Effector CD8-positive, alpha-beta T cell (primary cell): ENCODE measurements around the gene LRRC59.
"Not testable (repeated sequence)": the region's sequence is repeated elsewhere in the genome, so short reads cannot be mapped to it uniquely, and the experiment has no call there.

Source experiments
- DNase-seq: peaks from one replicate; lab custom pipeline; 2025; lab: John Stamatoyannopoulos, UW
- total RNA-seq, 4 experiments: gene quantifications; one replicate each; lab custom pipeline; 2026; lab: John Stamatoyannopoulos, UW

The LRRC59 gene
- 56.6 to 127 (median 73.0) reads per million in 4 experiments for total RNA-seq

- peak; percentile 90 for DNase-seq
Measured at GRCh38 chr17:50397111-50397918, at the start of gene LRRC59. Gene LRRC59, minus strand, starts transcription at chr17:50397523. Its CDS starts 206 bp downstream, at chr17:50397317.

DNA sequence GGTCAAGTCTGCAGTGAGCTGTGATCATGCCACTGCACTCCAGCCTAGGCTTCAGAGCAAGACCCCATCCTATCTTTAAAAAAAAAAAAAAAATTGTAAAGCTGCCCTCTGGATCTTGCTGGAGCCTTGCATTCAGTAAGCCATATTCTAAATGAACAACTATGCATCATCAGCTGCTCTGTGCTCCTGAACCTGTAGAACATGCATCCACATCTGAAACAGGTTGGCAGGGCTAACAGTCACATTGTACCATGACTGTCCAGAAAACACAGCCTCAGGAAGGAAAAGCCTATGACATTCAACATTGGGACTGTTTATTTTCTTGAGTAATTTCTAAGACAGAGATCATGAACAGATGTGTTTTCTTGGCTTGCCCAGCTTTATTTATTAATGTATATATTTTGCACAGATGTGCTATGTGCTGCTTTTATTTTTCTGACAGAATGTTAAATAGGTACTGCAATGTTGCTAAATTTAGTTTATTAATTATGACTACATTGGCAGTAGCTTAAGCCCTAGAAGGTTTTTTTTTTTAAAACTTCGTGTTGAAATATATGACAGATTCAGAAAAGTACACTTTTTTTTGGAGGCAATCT lies 48.5 kb upstream of the LRRC59 start:
- DNase-seq: no peak

DNA sequence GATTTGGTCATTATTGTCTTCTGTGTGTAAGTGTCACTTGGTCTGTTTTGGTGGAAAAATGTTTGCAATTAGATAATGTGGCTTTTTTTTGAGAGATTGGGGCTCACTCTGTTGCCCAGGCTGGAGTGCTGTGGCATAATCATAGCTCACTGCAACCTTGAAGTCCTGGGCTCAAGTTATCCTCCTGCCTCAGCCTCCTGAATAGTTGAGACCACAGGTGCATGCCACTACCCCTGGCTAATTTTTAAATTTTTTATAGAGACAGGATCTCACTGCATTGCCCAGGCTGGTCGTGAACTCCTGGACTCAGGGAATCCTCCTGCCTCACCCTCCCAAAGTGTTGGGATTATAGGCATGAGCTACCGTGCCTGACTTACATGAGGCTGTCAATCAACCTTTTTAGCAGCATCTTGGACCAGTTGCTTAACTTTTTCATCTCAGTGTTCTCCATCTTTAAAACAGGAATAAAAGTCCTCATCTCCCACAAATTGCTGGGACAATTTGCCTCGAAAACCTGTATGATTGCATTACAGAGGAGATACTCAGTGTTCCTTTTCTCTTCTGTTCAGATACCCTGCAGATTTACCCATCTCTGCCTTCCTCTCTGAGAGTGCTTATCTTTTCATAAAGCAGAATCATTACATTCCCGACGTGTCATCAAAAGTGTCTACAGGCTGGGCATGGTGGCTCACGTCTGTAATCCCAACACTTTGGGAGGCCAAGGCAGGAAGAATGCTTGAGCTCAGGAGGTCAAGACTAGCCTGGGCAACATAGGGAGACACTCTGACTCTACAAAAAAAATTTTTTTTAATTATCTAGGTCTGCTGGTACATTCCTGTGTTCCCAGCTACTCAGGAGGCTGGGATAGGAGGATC lies 47.8 kb upstream of the LRRC59 start:
- DNase-seq: no peak

- no peak for DNase-seq
Measured at GRCh38 chr17:50443505-50443974, 46.2 kb upstream of the LRRC59 start.

DNA sequence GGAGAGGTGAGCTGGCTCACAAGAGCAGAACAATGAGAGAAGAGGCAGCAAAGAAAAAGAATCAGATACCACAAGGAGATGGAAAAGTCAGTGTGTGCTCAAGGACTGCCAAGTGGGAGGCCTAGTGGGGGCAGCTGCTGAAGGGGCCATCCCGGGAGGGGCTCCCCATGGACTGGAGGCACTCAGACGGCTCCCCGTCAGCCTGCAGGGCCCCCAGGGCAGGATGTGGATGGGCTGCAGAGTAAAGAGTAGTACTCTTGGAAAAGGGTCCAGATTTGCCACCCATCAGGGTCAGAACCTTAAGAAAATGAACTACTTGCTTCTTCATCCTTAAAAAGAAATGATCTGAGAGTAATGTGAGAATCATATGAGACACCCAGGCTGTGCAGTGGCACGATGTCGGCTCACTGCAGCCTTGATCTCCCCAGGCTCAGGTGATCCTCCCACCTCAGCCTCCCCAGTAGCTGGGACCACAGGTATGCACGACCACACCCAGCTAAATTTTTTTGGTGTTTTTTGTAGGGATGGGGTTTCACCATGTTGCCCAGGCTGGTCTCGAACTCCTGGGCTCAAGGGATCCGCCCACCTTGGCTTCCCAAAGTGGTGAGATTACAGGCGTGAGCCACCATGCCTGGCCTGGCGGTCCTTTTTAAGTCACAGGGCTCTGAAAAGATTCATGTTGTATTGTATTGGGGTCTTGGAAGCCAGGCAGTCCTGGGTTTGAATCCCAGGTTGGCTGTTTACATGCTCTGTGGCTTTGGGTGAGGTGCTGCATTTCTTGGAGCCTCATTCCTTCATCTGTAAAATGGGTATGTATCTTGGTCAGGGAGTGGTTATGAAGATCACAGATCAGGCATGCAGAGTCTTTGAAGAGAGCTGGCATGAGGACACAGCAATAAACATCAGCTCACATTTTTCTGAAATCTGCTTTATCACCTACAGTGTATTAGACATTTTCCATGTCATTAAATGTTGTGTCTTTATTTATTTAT lies 43.8 kb upstream of the LRRC59 start:
- no peak for DNase-seq

GRCh38 chr17:50440172-50440837 lies 43.0 kb upstream of the LRRC59 start:
- no peak for DNase-seq

DNA sequence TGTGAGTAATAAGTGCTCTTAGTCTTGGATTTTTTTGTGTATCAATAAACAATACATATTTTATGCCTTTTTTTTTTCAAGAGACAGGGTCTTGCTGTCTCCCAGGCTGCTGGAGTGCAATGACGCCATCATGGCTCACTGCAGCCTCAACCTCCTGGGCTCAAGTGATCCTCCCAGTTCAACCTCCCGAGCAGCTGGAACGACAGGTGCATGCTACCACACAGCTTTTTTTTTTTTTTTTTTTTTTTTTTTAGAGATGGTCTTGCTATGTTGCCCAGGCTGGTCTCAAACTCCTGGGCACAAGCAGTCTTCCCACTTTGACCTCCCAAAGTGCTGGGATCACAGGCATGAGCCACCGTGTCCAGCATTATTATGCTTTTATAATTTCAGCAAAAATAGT lies 41.7 kb upstream of the LRRC59 start:
- DNase-seq: no peak

- no peak for DNase-seq
Measured at GRCh38 chr17:50437409-50437808, 40.1 kb upstream of the LRRC59 start.

GRCh38 chr17:50432125-50432762 lies 34.9 kb upstream of the LRRC59 start:
- no peak for DNase-seq

GRCh38 chr17:50430821-50431618 lies 33.7 kb upstream of the LRRC59 start:
- no peak for DNase-seq

GRCh38 chr17:50429793-50430192 lies 32.5 kb upstream of the LRRC59 start:
- DNase-seq: no peak

- DNase-seq: no peak
Measured at GRCh38 chr17:50428831-50429424, 31.6 kb upstream of the LRRC59 start.

DNA sequence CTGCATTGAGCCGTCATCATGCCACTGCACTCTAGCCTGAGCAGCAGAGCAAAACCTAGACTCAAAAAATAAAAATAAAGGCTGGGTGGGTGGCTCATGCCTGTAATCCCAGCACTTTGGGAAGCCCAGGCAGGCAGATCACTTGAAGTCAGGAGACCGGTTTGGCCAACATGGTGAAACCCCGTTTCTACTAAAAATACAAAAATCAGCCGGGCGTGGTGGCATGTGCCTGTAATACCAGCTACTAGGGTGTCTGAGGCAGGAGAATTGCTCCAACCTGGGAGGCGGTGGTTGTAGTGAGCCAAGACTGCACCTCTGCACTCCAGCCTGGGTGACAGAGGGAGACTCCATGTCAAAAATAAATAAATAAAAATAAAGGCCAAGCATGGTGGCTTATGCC lies 30.8 kb upstream of the LRRC59 start:
- not testable (repeated sequence) for DNase-seq

- DNase-seq: no peak
Measured at GRCh38 chr17:50426814-50427787, 29.8 kb upstream of the LRRC59 start.

DNA sequence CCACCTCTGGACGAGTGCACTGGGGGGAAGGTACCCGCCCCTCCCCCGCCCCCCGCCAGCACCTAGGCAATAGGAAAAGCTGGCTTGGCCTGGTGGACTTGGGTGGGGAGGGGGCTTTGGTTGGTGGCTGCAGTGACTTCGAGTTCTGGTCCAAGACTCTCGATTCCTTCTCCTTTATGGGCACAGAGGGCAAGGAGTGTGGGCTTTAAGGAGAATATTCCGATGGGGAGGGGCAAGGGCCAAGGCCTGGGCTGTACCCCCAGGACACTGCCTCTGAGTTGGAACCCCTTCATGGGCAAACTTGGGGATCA lies 29.1 kb upstream of the LRRC59 start:
- no peak for DNase-seq

- peak; percentile 54 for DNase-seq
Measured at GRCh38 chr17:50425682-50426471, 28.6 kb upstream of the LRRC59 start, which contains the start of gene ACSF2. Gene ACSF2, plus strand, starts transcription at chr17:50426218. Its CDS starts 44 bp downstream, at chr17:50426262.
